Spleen (tissue), 11 donors: ENCODE results near the gene PCDH19. TPM values are rescaled to one million over a fixed set of nuclear protein-coding genes. Genes with fewer than 3 reads are reported as not detected.

ENCODE experiments used
- DNase-seq: peaks from one replicate; pipeline ENCODE4 v3.0.0-alpha.2; 2020
- H3K27ac ChIP-seq, 8 donors: fragments of 200-600 bp; sonication (generic) in 7 of 8; 1 replicate in 4 of 8; 2 replicates in 4 of 8; pipeline versions ENCODE4 v1.5.0 to v1.8.0; 2016 to 2021; ENCODE audit warnings: inconsistent platforms in 4 of 8, mild to moderate bottlenecking in 4 of 8, moderate library complexity in 1 of 8
- H3K27me3 ChIP-seq, 7 donors: fragments of 200-600 bp; sonication (generic) in 6 of 7; replicated peaks in 1 of 7; 1 replicate in 4 of 7; 2 replicates in 3 of 7; pipeline versions ENCODE4 v1.5.0 to v1.8.0; 2016 to 2021; ENCODE audit warnings: inconsistent platforms in 3 of 7, mild to moderate bottlenecking in 1 of 7
- H3K36me3 ChIP-seq, 6 donors: fragments of 200-600 bp; sonication (generic) in 5 of 6; 1 replicate in 4 of 6; 2 replicates in 2 of 6; pipeline versions ENCODE4 v1.5.0 to v1.8.0; 2016 to 2021; ENCODE audit warnings: inconsistent platforms in 2 of 6
- H3K4me1 ChIP-seq, 6 donors: fragments of 200-600 bp; sonication (generic) in 5 of 6; 1 replicate in 3 of 6; 2 replicates in 3 of 6; pipeline versions ENCODE4 v1.5.0 to v1.8.0; 2016 to 2021; ENCODE audit warnings: inconsistent platforms in 3 of 6
- H3K4me3 ChIP-seq, 8 donors: fragments of 200-600 bp; sonication (generic) in 7 of 8; 1 replicate in 4 of 8; 2 replicates in 4 of 8; pipeline versions ENCODE4 v1.5.0 to v1.8.0; 2016 to 2021; ENCODE audit warnings: inconsistent platforms in 4 of 8, mild to moderate bottlenecking in 4 of 8, moderate library complexity in 2 of 8
- H3K9me3 ChIP-seq, 8 donors: fragments of 200-600 bp; sonication (generic) in 7 of 8; 1 replicate in 4 of 8; 2 replicates in 4 of 8; pipeline versions ENCODE4 v1.5.0 to v1.8.0; 2016 to 2021; ENCODE audit warnings: inconsistent platforms in 4 of 8
- CTCF ChIP-seq, 11 experiments: fragments of 200-600 bp in 7 of 11; fragments of 450-650 bp in 4 of 11; sonication (generic) in 4 of 11; IDR thresholded peaks in 8 of 11; conservative IDR thresholded peaks in 3 of 11; 1 replicate in 7 of 11; 2 replicates in 4 of 11; pipeline versions ENCODE4 v1.4.0 to v1.8.0; 2016 to 2021; ENCODE audit warnings: antibody characterized with exemption in 11 of 11, inconsistent platforms in 4 of 11, mild to moderate bottlenecking in 1 of 11
- POLR2A ChIP-seq, 3 donors: fragments of 450-650 bp; IDR thresholded peaks; one replicate each; pipeline ENCODE4 v1.5.1; 2017; ENCODE audit warnings: antibody characterized with exemption in 3 of 3, mild to moderate bottlenecking in 1 of 3
- POLR2AphosphoS5 ChIP-seq, 3 donors: sonication (generic); formaldehyde crosslinking; IDR thresholded peaks; one replicate each; pipeline ENCODE4 v1.5.1; 2017; ENCODE audit warnings: antibody characterized with exemption in 3 of 3
- WGBS, 5 donors: extraction: QIAGEN DNeasy Blood & Tissue Kit in 3 of 5; methylation state at CpG; one replicate each; pipeline versions ENCODE4 v1.1.5 to v1.1.7; 2013 to 2018; 5-methylcytosine and 5-hydroxymethylcytosine counted together
- intact Hi-C: fragments of 100-400 bp; cut with DNase I; formaldehyde crosslinking; loops from one replicate; pipeline ENCODE4 v1.15.0; 2023; ENCODE audit warnings: low total_unique reads
- polyA plus RNA-seq, 3 donors: library from polyadenylated mRNA; stranded (reverse); fragments of 200-250 nt; gene quantifications; one replicate each; pipeline ENCODE4 v1.2.1, GENCODE V29; 2013
- total RNA-seq, 7 donors: library from RNA; depleted of rRNA in 3 of 7; stranded (reverse); fragments of >200 nt in 3 of 7; fragmentation: NEBNext Ultra II Directional in 4 of 7; extraction: Animal tissue kit (Norgen Biotek cat#: 25700) in 4 of 7; gene quantifications; one replicate each; pipeline versions ENCODE4 v1.1.0 to v1.2.1, GENCODE V29; 2016 to 2021
- donor health status: healthy with polysubstance abuse.
- donor health status: DM: no; HTN: no; CAD: no; lungs with moderate emphysema.
- donor health status: DM: no; HTN: no; CAD: no.
- donor health status: Bipolar disorder and iron deficiency.
- donor health status: healthy.
- donor health status: DM: no; HTN: no; CAD: no.
- donor health status: DM: yes; HTN: yes; CAD: no.

PCDH19 gene
- total and polyA plus RNA-seq, 10 donors = 0.02 to 0.34 (median 0.08) TPM

- intact Hi-C loops = no loop called here
- H3K36me3 ChIP-seq = no peaks in the 10 kb centered on the region
- H3K9me3 ChIP-seq = no peaks in the 10 kb centered on the region
- H3K4me3 ChIP-seq = no peak overlapping the region
- 62 to 83% (median 71%) methylated on average over 3 of the region's 3 CpGs for WGBS, 5 donors
- H3K27ac ChIP-seq = no peak overlapping the region
- no peak for DNase-seq
- H3K4me1 ChIP-seq = no peaks in the 10 kb centered on the region
- peaks cover 0 to 18% (median 0%) of the 10 kb centered on the region in 7 donors for H3K27me3 ChIP-seq
- no peak for TF ChIP-seq CTCF (IDR thresholded peaks at IDR 0.05 in 8 of 11, conservative IDR thresholded peaks at IDR 0.05 in 3 of 11)
These were observed 28.5 kb downstream of the PCDH19 start for GRCh38 chrX:100381619-100382018.

GRCh38 chrX:100379388-100379986, 30.6 kb downstream of the PCDH19 start:
- Histone ChIP-seq H3K9me3 (no peaks in the 10 kb centered on the region), H3K4me3 (no peak overlapping the region), H3K27ac (no peak overlapping the region), H3K36me3 (no peaks in the 10 kb centered on the region), H3K27me3 (peaks cover 0 to 18% (median 0%) of the 10 kb centered on the region in 7 donors), H3K4me1 (no peaks in the 10 kb centered on the region)
- intact Hi-C loops = no loop called here
- TF ChIP-seq POLR2A (IDR thresholded peaks at IDR 0.05) (no peak), CTCF (IDR thresholded peaks at IDR 0.05 in 8 of 11, conservative IDR thresholded peaks at IDR 0.05 in 3 of 11) (peak in 5 of 11 experiments; percentile 15 to 33 (median 22))
- DNase-seq = no peak
- 7 to 11% (median 9%) methylated on average over 7 of the region's 7 CpGs for WGBS, 5 donors

GRCh38 chrX:100377826-100378225, 32.2 kb downstream of the PCDH19 start:
- H3K27me3 ChIP-seq = peaks cover 0 to 18% (median 0%) of the 10 kb centered on the region in 7 donors
- no peak overlapping the region for H3K4me3 ChIP-seq
- H3K9me3 ChIP-seq = no peaks in the 10 kb centered on the region
- WGBS, 5 donors = 83 to 93% (median 88%) methylated on average over 5 of the region's 5 CpGs
- DNase-seq = no peak
- H3K4me1 ChIP-seq = no peaks in the 10 kb centered on the region
- intact Hi-C loops = no loop called here
- no peak for TF ChIP-seq POLR2A (IDR thresholded peaks at IDR 0.05)
- TF ChIP-seq POLR2AphosphoS5 (IDR thresholded peaks at IDR 0.05) = no peak
- no peak for TF ChIP-seq CTCF (IDR thresholded peaks at IDR 0.05 in 8 of 11, conservative IDR thresholded peaks at IDR 0.05 in 3 of 11)
- H3K27ac ChIP-seq = no peak overlapping the region
- H3K36me3 ChIP-seq = no peaks in the 10 kb centered on the region

GRCh38 chrX:100376576-100376975, 33.5 kb downstream of the PCDH19 start:
- TF ChIP-seq CTCF (IDR thresholded peaks at IDR 0.05 in 8 of 11, conservative IDR thresholded peaks at IDR 0.05 in 3 of 11) = no peak
- TF ChIP-seq POLR2AphosphoS5 (IDR thresholded peaks at IDR 0.05) = no peak
- TF ChIP-seq POLR2A (IDR thresholded peaks at IDR 0.05) = no peak
- no peak for DNase-seq
- peaks cover 0 to 17% (median 0%) of the 10 kb centered on the region in 7 donors for H3K27me3 ChIP-seq
- H3K36me3 ChIP-seq = no peaks in the 10 kb centered on the region
- no peaks in the 10 kb centered on the region for H3K9me3 ChIP-seq
- H3K4me3 ChIP-seq = no peak overlapping the region
- intact Hi-C loops = no loop called here
- no peak overlapping the region for H3K27ac ChIP-seq
- H3K4me1 ChIP-seq = no peaks in the 10 kb centered on the region
